Left ventricle myocardium superior (tissue), 1 donor: Measurements from ENCODE around the gene PODN. TPM values are rescaled to one million over a fixed set of nuclear protein-coding genes. Genes with fewer than 3 reads are reported as not detected.

Experiments
- ATAC-seq: fragments of 200-7000 bp; cut with Tn5 transposase; one replicate; pipeline ENCODE4 v1.9.1; 2020; ENCODE audit warnings: mild to moderate bottlenecking, moderate library complexity
- DNase-seq: peaks from one replicate; pipeline ENCODE4 v3.0.0-alpha.2; 2020
- intact Hi-C: fragments of 100-400 bp; cut with micrococcal nuclease; formaldehyde crosslinking; loops from one replicate; pipeline ENCODE4 v1.11.0; 2022
- total RNA-seq: library from RNA; stranded (reverse); fragmentation: NEBNext Ultra II Directional; extraction: Animal tissue kit (Norgen Biotek cat#: 25700); gene quantifications from one replicate; pipeline ENCODE4 v1.2.1, GENCODE V29; 2021
- donor health status: DM: no; HTN: yes; CAD: no; lungs with severe emphysema.

Gene PODN
- total RNA-seq, 1 donor from 2014 or later, result 19.4 TPM

DNA sequence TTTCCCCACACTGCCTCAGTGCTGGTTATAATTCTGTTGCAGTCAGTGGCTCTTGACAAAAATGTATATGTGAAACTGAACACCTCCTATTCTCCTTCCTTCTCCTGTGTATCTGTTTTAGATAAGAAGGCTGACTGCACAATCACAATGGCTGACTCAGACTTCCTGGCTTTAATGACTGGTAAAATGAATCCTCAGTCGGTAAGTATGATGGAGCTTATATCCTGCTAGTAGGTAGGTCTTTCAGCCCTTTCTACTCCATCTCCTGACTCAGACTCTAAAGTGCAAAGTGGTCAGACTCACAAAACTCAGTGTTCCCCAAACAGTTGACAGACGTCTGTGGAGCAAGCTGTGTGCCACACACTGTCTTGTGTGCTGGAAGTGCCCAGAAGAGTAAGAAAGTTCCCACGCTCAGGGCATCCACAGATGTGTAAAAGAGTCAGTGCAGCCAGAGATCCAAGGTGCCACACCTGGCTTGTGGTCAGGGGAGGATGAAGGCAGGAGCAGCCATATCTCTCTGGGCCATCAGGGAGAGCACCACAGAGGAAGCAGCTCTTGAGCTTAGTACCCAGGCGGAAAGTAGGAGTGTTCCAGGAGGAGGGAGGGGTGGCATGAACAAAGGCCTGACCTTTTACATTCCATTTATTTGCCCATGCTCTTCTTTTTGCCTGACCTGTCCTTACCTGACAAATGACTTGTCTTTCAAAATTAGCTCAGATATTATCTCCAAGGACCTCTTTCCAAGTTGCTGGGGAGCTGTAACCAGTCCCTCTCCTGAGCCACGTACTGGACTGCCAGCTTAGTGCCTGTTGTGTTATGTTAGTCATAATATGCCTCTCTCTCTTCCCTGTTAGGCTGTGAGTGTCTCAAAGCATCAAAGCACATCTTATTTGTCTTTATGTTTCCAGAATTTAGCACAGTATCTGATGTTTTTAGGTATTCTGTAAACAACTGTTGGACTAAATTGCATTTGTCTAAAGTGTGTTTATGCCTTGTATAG, 14.0 kb upstream of the PODN start:
- intact Hi-C loops, result no loop called here
- no peak for DNase-seq
- ATAC-seq, result peak; percentile 15

DNA sequence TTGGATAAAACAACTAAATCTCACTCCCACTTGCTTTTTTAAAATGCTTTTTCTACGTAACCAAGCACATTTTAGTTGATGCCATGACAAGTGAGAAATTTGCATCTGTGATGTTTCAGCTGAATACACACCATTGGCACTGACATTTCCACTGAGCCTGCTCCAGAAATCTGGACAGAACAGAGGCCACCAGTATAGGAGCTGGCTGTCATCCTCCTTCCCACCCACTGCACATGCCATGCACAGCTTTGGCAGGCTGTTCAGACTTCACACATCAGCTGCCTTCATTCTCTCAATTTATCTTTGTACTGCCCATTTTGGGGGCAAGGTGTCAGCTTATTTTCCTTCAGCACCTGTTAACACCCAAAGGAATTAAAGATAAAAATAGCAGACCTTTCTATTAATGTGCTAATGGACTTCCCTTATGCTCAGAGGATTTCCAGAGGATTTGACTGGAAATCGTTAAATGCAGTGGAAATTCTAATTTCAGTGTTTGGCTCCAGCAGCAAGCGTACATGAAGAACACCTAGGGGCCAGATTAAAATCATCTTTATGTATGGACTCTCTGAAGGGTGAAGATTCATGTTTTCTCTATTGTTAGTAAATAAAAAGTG, 12.9 kb upstream of the PODN start:
- DNase-seq (peak; percentile 66), ATAC-seq (peak; percentile 95)
- intact Hi-C loops, result no loop called here

DNA sequence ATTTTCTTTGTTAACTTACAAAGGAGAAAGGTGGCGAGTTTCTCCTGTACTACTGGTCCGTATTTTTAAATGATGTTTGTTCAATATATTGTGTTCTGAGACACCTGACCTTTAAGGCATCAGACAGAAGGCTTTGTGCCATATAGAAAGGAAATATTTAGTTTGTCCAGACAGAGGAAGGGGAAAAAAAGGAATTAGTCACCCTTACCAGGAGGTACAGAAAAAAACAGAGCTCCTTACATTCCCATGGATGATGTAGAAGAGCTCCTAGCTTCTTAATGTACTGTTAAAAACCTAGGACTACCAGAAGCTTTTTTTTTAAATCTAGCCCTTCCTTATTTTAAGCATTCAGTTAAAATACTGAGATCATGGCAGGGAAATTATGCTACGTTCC, 12.4 kb upstream of the PODN start:
- ATAC-seq (no peak), DNase-seq (no peak)
- intact Hi-C loops, result no loop called here

GRCh38 chr1:53050310-53050709, 11.7 kb upstream of the PODN start:
- intact Hi-C loops, result no loop called here
- DNase-seq (no peak), ATAC-seq (no peak)

GRCh38 chr1:53051676-53052075, 10.3 kb upstream of the PODN start:
- ATAC-seq, result no peak
- DNase-seq, result no peak
- intact Hi-C loops, result no loop called here

DNA sequence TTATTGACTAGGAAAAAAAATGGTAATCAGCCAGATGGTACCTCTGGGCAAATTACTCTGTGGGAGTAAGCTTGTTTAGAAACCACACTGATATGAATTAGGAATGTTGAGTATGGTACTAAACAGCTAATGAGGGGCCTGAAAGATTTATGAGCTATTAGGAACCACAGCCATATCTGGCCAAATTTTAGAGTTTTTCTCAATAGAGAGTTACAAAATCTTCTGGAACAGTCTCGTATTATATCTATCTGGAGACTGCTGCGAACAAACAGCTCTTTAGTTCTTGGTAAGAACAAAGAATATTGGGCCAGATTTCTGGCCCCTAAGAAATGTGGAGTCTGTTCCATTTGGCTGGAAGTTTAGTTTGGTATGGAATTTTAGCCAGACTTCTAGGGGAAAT, 4.9 kb upstream of the PODN start:
- intact Hi-C loops, result no loop called here
- ATAC-seq (peak; percentile 44), DNase-seq (no peak)

- intact Hi-C loops, result no loop called here
- no peak for DNase-seq
Observed at GRCh38 chr1:53060579-53060978, 1.4 kb upstream of the PODN start.

GRCh38 chr1:53061123-53061858, 722 bp upstream of the PODN start:
- DNase-seq (peak; percentile 82), ATAC-seq (peak; percentile 62)
- intact Hi-C loops, result no loop called here

More at GRCh38 chr1:53060579-53060978, 1.4 kb upstream of the PODN start:
- no peak for ATAC-seq

DNA sequence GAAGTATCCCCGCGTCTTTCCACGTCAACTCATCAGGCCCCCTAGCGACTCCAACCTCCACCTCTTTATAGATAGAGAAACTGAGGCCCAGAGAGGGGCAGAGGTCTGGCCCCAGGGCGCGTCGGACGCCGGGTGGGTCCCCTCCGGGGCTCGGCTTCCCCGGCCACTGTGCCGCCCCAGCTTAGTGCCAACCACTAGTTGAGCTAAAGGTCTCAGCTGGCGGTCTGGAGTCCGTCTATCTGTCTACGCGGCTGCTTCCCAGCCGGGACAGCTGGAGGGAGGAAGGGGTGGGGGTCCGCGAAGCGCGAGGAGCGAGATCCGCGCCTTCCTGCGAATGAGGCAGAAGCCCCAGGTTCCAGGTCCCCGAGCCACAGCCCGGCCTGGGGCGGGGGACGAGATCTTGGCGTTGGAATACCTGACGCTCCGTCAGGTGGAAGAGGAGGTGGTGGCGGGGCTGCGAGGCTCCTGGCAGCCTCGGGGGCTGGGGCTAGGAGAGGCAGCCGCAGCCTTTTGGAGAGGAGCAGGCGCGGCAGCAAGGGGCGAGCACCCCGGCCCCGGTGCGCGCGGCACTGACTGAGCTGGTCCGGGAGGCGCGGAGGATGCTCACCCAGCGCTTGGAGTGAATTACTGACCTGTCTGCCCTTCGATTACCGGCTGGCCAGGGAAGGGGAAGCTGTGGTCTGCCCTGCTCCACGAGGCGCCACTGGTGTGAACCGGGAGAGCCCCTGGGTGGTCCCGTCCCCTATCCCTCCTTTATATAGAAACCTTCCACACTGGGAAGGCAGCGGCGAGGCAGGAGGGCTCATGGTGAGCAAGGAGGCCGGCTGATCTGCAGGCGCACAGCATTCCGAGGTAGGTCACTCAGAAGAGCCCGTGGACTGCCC, 937 bp downstream of the PODN start:
- peak; percentile 6 for ATAC-seq

DNA sequence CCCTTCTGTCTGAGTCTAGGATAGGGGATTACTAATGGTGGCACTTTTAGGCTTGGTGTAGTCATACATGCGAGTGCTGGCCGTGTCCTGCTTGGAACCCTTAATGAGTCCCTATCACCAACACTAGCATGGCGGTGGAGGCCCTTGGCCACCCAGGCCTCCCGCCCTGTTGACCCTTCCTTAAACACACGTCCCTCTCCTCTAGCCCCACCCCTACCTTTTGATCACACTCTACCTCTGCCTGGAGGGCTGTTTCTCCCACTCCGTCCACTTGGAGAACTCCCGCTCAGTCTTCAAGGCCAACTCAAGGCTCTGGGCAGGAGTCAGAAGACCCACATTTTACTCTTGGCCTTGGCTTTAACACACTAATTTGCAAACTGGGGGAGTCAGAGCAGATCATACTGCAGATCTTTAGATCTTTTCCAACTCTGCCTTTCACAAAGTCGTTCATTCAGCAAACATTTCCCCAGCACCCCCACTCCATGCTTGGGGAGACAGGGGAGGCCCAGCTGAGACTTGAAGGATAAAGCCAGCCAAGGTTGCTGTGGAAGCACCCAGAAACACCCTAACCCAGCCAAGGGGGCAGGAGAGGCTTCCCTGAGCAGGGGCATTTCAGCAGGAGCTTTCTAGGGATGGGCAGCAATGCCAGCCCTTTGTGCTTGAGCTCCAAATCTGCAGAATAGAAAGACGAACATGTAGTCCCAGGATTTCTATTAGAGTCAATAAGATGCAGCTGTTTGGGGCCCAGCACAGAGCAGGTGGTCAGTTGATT, 1.9 kb downstream of the PODN start:
- DNase-seq, result peak; percentile 27

More for the DNA sequence above, 937 bp downstream of the PODN start:
- intact Hi-C loops, result no loop called here
- DNase-seq, result no peak

DNA sequence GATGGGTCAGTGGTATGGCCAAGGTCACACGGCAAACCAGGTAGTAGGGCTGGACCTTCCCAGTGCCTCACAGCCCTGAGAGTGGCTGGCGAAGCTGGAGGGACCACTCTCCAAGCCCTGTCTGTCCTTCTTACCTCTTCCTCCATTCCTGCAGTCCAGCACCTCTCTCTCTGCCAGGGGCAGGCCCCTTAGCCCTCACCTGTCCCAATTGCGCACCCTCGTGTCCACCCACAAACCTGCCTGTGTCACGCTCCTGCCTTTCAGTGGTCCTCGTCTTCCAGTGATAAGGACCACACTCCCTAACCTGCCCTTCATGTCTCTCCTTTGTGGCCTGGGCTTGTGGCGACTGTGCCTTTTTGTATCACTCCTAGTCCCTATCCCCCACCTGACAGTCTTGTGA, 3.4 kb downstream of the PODN start:
- DNase-seq, result no peak
- no peak for ATAC-seq
- intact Hi-C loops, result no loop called here

More for the DNA sequence above, 1.9 kb downstream of the PODN start:
- intact Hi-C loops, result no loop called here
- no peak for ATAC-seq

- DNase-seq, result peak; percentile 23
- ATAC-seq, result peak; percentile 8
- intact Hi-C loops, result no loop called here
Observed at GRCh38 chr1:53066488-53066887, 4.5 kb downstream of the PODN start.

GRCh38 chr1:53066891-53067738, 5.1 kb downstream of the PODN start:
- DNase-seq, result peak; percentile 28
- no peak for ATAC-seq
- intact Hi-C loops, result no loop called here

GRCh38 chr1:53067886-53068285, 5.9 kb downstream of the PODN start:
- no peak for ATAC-seq

DNA sequence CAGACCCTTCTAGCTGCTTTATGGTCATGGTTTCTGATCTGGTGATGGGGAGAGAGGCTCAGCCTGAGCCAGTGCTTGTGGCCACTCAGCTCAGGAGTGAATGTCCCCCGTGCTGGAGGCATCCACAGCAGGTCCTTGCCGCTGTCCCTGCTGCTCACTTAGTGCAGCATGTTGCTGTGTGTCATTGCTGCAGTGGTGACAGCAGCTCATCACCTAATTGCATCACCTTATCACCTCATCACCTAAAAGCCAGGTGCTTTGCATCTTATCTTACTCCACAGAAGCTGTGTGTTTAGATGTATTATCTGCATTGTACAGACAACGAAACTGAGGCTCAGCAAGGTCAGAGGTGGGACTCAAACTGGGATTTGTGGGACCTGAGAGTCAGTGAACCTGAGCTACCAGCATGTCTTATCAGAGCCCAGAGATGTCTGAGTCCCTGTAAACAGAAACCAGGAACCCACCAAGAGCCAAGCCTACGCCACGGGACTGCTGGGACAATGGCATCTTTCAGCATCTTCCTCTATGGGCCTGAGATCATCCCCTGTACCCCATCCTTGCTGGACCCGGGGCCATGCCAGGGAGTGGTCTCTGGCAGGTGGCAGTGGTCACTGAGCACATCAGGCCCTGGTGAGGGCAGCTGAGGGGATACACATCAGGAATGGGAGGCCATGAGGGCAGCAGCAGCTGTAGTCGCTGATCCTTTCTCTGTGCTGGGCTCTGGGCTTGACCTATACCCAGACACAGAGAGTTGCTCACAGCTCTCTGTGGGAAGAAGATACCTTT, 6.5 kb downstream of the PODN start:
- ATAC-seq, result no peak
- intact Hi-C loops, result no loop called here
- no peak for DNase-seq

More at GRCh38 chr1:53067886-53068285, 5.9 kb downstream of the PODN start:
- DNase-seq, result no peak
- intact Hi-C loops, result no loop called here

DNA sequence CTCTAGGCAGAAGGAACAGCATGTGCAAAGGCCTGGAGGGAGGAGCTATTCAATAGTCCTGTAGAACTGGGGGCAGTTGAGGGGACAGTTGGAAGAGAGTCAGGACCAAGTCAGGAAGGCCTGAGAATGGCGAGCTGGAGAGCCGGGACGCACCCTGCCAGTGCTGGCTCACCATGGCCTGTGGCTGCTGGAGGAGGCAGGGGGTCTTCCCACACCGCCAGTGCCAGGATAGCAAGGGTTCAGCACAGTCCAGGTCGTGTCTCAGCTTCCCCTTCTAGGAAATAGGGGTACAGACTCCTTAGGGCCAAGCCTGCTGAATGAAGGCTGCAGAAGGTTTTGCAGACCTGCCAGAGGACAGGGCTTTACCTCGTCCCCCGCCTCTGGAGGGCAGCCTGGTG, 7.3 kb downstream of the PODN start:
- peak; percentile 7 for DNase-seq

More for the DNA sequence above, 7.3 kb downstream of the PODN start:
- intact Hi-C loops, result no loop called here
- no peak for ATAC-seq
